Chondrocyte (in vitro differentiated cells): ENCODE measurements around the gene MMP3. TPM values are rescaled to one million over a fixed set of nuclear protein-coding genes. Genes with fewer than 3 reads are reported as not detected.

ENCODE experiments used
- DNase-seq: peaks from one replicate; pipeline ENCODE4 v3.0.0; 2021; ENCODE audit warnings: mixed read lengths, low spot score
- H3K27ac Mint-ChIP-seq: one replicate; pipeline ENCODE4 v1.8.0; 2021; ENCODE audit warnings: mild to moderate bottlenecking, moderate library complexity, mixed read lengths; ENCODE audit not compliant: unreplicated experiment
- H3K27me3 Mint-ChIP-seq: 2 replicates; pipeline ENCODE4 v1.8.0; 2021; ENCODE audit warnings: low read depth, mixed read lengths
- H3K36me3 Mint-ChIP-seq: 2 replicates; pipeline ENCODE4 v1.8.0; 2021; ENCODE audit warnings: low read depth, mixed read lengths
- H3K4me1 Mint-ChIP-seq: 2 replicates; pipeline ENCODE4 v1.8.0; 2021; ENCODE audit warnings: low read depth, mild to moderate bottlenecking, mixed read lengths
- H3K4me3 Mint-ChIP-seq: one replicate; pipeline ENCODE4 v1.8.0; 2021; ENCODE audit warnings: mild to moderate bottlenecking, moderate library complexity, mixed read lengths; ENCODE audit not compliant: unreplicated experiment
- H3K9me3 Mint-ChIP-seq: 2 replicates; pipeline ENCODE4 v1.8.0; 2021; ENCODE audit warnings: low read depth, mixed read lengths
- total RNA-seq: library from RNA; stranded (reverse); gene quantifications from 3 replicates; pipeline ENCODE4 v1.2.1, GENCODE V29; 2021
- TF ChIP-seq, protein P1 (sequence below): fragments of 200-600 bp; sonication (generic); IDR thresholded peaks from 2 replicates; pipeline ENCODE4 v1.5.0; 2021; ENCODE audit warnings: antibody characterized with exemption, mild to moderate bottlenecking, moderate library complexity

MMP3 gene
- total RNA-seq, 1 donor from 2014 or later = not detected

DNA sequence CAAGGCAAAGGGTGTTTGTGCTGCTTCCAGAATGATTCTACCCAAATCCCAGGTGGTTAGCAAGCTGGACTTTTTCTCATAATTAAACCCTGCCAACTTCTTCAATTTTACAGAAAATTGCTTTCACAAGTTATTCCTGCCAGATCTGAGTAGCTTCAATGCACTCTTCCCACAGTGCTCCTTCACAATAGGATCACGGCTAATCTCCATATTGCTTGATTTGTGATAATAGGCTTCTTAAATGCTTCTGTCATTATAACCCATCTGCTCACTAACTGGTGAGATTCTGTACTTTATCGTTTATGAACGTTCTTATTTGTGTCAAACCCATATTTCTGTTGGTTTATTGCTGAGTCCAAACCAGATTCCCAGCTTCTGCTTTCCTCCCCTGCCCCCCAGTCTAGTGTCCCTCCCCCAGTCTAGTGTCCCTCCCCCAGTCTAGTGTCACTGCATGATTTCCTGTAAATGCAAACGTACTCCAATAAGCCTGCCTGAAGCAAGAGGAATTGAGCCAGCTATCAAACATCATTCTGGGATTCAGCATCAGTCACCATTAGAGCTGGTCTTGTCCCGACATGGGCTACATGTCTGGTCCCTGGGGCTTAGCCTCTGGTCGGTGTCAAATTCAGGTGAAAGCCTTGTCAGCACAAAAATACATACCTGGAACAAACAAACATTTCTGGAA, 14.0 kb downstream of the MMP3 start:
- Mint-ChIP-seq H3K27ac (no peak overlapping the region), H3K36me3 (no peaks in the 10 kb centered on the region), H3K4me1 (peaks cover 15% of the 10 kb centered on the region), H3K27me3 (no peaks in the 10 kb centered on the region), H3K9me3 (no peaks in the 10 kb centered on the region), H3K4me3 (no peak overlapping the region)
- DNase-seq = no peak
- TF ChIP-seq, protein P1, sequence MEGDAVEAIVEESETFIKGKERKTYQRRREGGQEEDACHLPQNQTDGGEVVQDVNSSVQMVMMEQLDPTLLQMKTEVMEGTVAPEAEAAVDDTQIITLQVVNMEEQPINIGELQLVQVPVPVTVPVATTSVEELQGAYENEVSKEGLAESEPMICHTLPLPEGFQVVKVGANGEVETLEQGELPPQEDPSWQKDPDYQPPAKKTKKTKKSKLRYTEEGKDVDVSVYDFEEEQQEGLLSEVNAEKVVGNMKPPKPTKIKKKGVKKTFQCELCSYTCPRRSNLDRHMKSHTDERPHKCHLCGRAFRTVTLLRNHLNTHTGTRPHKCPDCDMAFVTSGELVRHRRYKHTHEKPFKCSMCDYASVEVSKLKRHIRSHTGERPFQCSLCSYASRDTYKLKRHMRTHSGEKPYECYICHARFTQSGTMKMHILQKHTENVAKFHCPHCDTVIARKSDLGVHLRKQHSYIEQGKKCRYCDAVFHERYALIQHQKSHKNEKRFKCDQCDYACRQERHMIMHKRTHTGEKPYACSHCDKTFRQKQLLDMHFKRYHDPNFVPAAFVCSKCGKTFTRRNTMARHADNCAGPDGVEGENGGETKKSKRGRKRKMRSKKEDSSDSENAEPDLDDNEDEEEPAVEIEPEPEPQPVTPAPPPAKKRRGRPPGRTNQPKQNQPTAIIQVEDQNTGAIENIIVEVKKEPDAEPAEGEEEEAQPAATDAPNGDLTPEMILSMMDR = no peak

GRCh38 chr11:102824556-102824955, 18.9 kb downstream of the MMP3 start:
- TF ChIP-seq, protein P1 = no peak
- Mint-ChIP-seq H3K4me3 (no peak overlapping the region), H3K36me3 (no peaks in the 10 kb centered on the region), H3K4me1 (peaks cover 4% of the 10 kb centered on the region), H3K27me3 (peaks cover 1% of the 10 kb centered on the region), H3K9me3 (no peaks in the 10 kb centered on the region), H3K27ac (no peak overlapping the region)
- no peak for DNase-seq

GRCh38 chr11:102819491-102819890, 23.9 kb downstream of the MMP3 start:
- no peak overlapping the region for H3K27ac Mint-ChIP-seq
- peaks cover 1% of the 10 kb centered on the region for H3K27me3 Mint-ChIP-seq
- H3K36me3 Mint-ChIP-seq = peaks cover 16% of the 10 kb centered on the region
- TF ChIP-seq, protein P1 = no peak
- H3K4me1 Mint-ChIP-seq = no peaks in the 10 kb centered on the region
- peaks cover 24% of the 10 kb centered on the region for H3K9me3 Mint-ChIP-seq
- no peak for DNase-seq
- H3K4me3 Mint-ChIP-seq = no peak overlapping the region

GRCh38 chr11:102813484-102813883, 29.9 kb downstream of the MMP3 start:
- peaks cover 4% of the 10 kb centered on the region for H3K4me1 Mint-ChIP-seq
- peaks cover 15% of the 10 kb centered on the region for H3K36me3 Mint-ChIP-seq
- no peak overlapping the region for H3K27ac Mint-ChIP-seq
- no peak for DNase-seq
- TF ChIP-seq, protein P1 = no peak
- H3K9me3 Mint-ChIP-seq = peaks cover 22% of the 10 kb centered on the region
- H3K27me3 Mint-ChIP-seq = no peaks in the 10 kb centered on the region
- no peak overlapping the region for H3K4me3 Mint-ChIP-seq

DNA sequence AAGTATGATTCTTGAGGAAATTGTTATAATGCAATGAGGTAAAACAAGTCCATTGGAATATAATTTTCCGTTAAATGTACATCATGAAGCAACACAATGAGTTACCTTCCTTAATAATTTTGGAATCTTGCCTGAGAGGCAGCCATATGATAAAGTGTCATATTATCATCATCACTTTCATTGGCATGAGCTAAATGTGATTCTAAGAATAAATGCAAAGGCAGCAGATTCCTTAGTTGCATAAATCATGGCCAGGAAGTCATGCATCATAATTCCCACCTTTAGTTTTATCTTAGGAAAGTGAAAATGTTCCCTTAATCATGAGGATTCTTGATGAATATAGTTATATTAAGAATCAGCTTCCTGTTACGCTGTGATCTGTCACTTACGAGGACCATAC, 31.2 kb downstream of the MMP3 start:
- H3K27me3 Mint-ChIP-seq = no peaks in the 10 kb centered on the region
- H3K4me1 Mint-ChIP-seq = peaks cover 6% of the 10 kb centered on the region

More for the DNA sequence above, 31.2 kb downstream of the MMP3 start:
- Mint-ChIP-seq H3K27ac (no peak overlapping the region), H3K9me3 (peaks cover 15% of the 10 kb centered on the region), H3K4me3 (no peak overlapping the region), H3K36me3 (peaks cover 7% of the 10 kb centered on the region)
- DNase-seq = no peak
- TF ChIP-seq, protein P1 = no peak
